ENCODE results near the gene HGS. TPM values are rescaled to one million over a fixed set of nuclear protein-coding genes. Genes with fewer than 3 reads are reported as not detected.

The HGS gene
- polyA plus RNA-seq, 3 donors, result 57.6 to 118 (median 91.6) TPM

DNA sequence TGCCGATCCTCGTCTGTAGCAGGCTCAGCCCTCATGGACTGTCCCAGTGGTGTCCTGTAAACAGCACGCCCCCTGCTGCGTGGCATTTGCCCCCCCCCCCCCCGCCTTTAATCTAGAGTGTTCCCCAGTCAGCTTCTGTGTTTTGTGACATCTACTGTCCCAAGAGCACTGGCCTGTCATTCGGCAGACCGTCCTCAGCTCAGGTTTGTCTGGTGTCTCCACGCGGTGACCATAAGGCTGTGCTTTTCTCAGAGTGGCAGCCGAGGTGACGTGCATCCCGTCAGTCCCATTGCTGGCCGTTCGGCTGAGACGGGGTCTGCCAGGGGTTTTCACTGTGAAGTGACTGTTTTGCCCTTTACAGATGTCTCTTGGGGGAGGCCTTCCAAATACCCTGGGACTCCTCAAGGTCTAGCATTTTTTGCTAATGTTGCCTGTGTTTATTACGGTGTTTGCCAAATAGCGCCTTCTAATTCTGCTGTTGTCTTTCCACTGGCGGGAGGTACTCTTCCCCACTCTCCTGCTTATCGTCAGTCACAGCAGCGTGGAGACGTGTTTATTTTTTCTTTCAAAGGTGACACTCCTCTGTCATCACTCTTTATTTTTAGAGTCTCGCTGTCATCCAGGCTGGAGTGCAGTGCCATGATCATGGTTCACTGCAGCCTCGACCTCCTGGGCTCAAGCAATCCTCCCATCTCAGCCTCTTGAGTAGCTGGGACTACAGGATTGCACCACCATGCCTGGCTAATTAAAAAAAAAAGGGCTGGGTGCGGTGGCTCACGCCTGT, 13.6 kb downstream of the HGS start:
- 81 to 89% (median 89%) methylated on average over 25 of the region's 25 CpGs for WGBS, 3 donors
- no peak overlapping the region for H3K27ac ChIP-seq (ENCODE audit: low read depth, low read length)

DNA sequence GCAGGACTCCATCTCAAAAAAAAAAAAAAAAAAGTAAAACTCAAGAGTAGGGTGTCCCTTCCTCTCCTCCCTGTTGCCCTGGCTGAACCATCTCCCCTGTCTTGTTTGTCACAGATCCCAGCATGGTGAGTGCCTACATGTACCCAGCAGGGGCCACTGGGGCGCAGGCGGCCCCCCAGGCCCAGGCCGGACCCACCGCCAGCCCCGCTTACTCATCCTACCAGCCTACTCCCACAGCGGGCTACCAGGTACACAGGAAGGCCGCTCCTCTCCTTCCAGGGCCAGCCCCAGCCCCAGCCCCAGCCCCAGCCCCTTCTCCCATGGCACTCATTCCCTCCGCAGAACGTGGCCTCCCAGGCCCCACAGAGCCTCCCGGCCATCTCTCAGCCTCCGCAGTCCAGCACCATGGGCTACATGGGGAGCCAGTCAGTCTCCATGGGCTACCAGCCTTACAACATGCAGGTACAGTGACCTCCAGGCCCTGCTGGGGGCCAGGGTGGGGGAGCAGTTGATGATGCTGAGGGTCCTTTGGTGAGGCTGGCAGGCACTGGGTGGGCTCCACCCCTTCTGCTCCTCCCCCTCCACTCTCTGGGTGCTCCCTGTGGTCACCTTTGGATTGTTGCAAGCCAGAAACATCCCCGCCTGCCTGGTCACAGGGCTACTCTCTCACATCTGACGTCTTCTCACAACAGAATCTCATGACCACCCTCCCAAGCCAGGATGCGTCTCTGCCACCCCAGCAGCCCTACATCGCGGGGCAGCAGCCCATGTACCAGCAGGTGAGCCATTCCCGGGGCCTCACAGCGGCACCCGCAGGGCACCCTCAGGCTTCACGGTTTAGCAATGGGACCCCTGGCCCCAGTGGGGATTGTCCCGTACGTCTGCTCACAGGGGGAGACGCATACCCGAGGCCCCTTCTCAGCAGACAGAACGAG, 16.8 kb downstream of the HGS start:
- 80 to 87% (median 86%) methylated on average over 22 to 25 of the region's 25 CpGs for WGBS, 3 donors
- H3K27ac ChIP-seq (ENCODE audit: low read depth, low read length), result no peak overlapping the region

DNA sequence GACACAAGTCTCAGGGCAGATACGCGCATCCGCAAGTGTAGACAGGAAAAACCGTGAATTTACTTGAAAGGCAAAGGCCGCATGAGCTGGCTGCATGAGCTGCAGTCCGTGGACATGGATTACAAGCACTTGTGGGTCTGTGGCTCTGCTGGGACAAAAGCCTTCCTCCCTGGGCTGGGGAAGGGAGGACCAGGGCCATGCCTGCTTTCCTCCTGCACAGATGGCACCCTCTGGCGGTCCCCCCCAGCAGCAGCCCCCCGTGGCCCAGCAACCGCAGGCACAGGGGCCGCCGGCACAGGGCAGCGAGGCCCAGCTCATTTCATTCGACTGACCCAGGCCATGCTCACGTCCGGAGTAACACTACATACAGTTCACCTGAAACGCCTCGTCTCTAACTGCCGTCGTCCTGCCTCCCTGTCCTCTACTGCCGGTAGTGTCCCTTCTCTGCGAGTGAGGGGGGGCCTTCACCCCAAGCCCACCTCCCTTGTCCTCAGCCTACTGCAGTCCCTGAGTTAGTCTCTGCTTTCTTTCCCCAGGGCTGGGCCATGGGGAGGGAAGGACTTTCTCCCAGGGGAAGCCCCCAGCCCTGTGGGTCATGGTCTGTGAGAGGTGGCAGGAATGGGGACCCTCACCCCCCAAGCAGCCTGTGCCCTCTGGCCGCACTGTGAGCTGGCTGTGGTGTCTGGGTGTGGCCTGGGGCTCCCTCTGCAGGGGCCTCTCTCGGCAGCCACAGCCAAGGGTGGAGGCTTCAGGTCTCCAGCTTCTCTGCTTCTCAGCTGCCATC, 17.7 kb downstream of the HGS start:
- H3K27ac ChIP-seq (ENCODE audit: low read depth, low read length), result no peak overlapping the region
- 63 to 73% (median 68%) methylated on average over 22 to 23 of the region's 23 CpGs for WGBS, 3 donors

DNA sequence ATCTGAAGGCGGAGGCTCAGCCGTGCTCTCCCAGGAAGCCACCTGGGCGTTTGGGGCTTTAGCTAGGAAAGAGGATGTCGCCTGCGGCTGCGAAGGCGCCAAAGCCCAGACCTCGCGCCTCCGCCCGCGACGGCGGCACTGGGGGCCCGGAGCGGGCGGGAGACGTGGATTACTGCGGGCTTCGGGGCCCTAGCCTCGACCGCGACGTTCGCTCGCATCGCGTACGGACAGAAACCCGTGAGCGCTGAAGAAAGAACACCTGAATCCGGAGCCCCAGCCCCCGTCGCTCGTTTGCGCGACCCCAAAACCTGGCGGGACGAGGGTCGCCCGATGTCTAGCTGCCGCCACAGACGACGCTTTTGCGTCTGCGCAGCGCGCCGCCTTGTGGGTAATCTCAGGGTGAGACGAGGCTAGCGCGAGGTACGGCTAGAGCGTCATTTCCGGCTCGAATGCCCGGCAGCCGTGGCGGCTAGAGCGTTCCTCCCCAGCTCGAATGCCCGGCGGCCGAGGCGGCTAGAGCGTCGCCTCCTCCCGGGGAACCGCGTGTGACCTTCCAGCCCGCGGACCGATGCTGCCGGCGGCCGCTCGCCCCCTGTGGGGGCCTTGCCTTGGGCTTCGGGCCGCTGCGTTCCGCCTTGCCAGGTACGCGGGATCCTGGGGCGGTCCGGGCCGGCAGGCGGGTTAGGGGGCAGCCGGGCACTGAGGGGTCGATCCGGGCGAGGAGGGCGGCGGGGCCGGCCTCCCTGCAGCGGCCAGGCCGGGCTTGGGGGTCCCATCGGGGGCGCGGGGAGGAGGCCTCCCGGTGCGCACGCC, 19.3 kb downstream of the HGS start, which contains the start of gene MRPL12:
Gene MRPL12, plus strand, starts transcription at position 434 of the 813 bp plus-strand sequence. Its CDS starts 135 bp downstream, at position 569.
- H3K27ac ChIP-seq (ENCODE audit: low read depth, low read length), result peak within 1 kb of the TSS; percentile 48
- WGBS, 3 donors, result 0% methylated on average over 91 to 102 of the region's 102 CpGs

DNA sequence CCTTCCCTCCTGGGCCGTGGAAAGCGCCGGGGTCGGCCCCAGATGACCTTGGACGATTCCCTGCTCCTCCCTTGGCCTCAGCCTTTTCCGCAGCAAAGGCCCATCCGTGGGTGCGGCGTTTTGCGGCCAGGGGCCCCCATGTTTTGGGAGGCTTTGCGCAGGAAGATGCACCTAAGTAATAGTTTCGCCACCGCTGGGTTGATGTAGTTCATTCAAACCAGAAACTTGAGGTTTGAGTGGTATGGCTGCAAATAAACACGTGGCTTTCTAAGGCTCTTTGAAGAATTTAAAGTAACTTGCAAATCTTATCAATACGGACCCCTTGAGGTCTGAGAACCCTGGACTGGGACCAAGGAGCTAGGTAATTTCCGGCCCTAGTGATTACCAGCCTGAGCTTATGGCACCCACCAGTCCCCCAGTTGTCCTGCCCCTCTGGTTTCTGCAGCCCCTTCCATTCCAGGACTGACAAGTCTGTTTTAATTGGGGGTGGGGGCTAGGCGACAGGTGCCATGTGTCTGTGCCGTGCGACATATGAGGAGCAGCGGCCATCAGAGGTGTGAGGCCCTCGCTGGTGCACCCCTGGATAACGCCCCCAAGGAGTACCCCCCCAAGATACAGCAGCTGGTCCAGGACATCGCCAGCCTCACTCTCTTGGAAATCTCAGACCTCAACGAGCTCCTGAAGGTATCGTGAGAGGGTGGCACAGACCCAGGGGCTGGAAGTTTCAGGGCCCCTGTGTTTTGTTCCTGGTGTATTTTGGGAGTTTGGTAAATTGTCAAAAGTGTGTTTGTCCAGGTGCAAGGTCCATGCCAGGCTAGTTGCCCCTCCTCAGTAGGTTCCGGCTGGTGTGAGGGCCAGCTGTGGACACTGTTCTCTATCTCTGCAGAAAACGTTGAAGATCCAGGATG, 20.2 kb downstream of the HGS start:
- 22 to 37% (median 32%) methylated on average over 25 to 27 of the region's 27 CpGs for WGBS, 3 donors

DNA sequence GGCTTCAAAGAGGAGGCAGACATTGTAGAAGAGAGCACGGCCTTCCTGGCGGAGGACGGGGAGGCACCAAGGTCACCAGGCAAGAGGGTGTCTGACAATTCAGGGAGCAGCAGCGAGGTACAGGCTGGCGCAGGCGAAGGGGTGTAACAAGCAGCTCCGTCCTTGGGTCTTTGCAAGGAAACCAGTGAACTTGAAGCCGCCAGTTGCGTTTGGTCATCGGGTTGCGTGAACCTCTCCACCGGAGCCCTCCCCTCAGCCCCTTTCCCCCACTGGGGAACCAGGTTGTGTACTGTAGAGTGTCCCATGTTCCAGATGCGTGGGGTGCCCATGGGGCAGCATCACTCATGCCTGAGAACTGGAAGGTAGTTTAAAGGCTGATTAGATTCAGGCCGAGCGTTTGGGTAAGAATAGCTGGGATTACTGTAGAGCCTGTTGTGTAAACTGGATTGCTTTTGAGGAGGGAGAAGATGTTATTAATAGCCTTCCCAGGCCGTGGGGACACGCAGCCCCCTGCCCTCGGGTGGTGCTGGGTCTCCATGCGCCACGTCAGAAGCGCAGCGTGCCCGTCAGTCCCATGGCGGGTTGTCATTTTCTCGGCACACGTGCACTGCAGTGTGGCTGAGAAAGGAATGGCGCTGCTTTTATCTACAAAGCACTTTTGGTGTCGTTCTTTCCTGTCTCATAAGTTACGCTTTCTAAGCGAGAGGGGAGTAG, 21.9 kb downstream of the HGS start:
- no peak overlapping the region for H3K27ac ChIP-seq (ENCODE audit: low read depth, low read length)
- 92 to 95% (median 94%) methylated on average over 30 of the region's 30 CpGs for WGBS, 3 donors

More for the DNA sequence above, 20.2 kb downstream of the HGS start:
- no peak overlapping the region for H3K27ac ChIP-seq (ENCODE audit: low read depth, low read length)

DNA sequence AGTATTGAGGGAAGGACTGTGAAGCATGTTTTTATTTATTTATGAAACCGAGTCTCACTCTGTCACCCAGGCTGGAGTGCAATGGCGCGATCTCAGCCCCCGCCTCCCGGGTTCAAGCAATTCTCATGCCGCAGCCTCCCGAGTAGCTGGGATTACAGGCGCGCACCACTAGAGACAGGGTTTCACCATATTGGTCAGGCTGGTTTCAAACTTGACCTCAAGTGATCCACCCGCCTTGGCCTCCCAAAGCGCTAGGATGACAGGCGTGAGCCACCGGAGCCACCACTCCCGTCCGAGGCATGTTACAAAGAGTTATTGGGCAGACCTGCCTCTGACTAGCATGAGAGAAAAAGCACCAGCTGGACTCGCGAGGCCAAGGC, 22.4 kb downstream of the HGS start:
- 91 to 95% (median 94%) methylated on average over 17 of the region's 17 CpGs for WGBS, 3 donors
- H3K27ac ChIP-seq (ENCODE audit: low read depth, low read length), result no peak overlapping the region

DNA sequence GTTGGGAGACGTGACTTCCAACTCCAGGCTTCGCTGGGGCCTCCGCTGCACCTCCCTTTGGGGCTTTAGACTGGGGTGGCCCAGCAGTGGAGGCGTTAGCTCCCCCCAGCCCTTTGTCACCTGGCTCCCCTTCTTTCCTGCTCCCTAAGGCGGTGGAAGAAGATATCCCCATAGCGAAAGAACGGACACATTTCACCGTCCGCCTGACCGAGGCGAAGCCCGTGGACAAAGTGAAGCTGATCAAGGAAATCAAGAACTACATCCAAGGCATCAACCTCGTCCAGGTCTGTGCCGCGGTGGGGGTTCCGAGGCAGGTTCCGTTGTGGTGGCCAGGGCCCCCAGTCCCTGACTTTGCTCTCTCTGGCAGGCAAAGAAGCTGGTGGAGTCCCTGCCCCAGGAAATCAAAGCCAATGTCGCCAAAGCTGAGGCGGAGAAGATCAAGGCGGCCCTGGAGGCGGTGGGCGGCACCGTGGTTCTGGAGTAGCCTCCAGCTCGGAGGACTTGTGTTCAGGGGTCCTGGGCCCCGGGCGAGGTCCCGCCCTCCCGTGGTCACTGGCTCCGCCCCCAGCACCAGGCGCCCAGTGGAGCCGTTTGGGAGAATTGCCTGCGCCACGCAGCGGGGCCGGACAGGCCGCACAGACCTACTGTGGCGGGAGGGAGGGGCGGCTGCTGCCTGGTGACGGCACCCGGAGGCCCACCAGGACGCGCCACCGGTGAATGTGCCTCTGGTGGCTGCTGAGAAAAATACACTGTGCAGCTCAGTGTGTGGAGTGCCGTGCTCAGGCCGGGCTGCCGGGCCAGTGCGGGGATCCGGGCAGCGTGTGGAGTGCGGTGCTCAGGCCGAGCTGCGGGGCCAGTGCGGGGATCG, 23.2 kb downstream of the HGS start:
- no peak overlapping the region for H3K27ac ChIP-seq (ENCODE audit: low read depth, low read length)
- WGBS, 3 donors, result 91 to 93% (median 92%) methylated on average over 54 of the region's 54 CpGs

DNA sequence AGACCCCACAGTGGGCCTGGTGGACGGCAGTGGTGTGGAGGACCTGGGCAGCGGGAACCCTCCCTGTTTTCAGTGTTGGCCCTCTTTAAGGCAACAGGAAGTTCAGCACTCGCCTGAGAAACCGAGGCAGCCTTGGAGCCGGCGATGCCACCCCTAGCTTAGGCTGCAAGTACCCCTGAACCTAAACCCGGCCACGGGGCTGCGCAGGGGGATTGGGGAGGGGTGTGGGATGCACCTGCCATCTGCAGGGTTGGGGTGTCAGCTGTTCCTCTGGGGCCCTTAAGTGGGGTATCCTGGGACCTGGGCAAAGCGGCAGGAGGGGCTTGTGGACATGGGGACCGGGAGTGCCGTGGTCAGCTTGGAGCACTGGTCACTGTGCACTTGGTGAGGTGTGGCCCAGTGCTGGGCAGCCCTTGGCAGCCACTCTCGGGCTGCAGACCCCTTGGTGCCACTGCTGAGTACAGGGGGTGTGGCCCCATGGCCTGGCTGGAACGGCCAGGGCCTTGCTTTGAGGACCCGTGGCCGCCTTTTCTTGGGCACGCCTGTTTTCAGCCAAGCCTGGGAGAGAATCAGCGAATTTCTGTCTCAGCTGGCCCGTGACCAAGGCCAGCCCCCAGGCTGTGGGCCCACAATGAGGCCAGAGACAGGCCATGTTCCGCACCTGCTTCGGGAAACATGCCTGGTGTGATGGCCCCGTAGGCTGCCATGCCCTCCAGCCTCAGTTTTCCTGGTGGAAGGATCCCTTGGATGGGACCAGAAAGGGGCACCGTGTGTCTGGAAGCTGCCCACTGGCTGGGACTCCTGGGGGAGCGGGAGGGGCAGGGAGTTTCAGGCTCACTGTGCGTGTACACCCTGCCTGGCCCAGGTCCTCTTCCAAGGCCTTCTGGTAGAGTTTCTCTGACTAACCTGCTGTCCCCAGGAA, 24.2 kb downstream of the HGS start:
- WGBS, 3 donors, result 80 to 87% (median 85%) methylated on average over 25 of the region's 25 CpGs
- no peak overlapping the region for H3K27ac ChIP-seq (ENCODE audit: low read depth, low read length)

DNA sequence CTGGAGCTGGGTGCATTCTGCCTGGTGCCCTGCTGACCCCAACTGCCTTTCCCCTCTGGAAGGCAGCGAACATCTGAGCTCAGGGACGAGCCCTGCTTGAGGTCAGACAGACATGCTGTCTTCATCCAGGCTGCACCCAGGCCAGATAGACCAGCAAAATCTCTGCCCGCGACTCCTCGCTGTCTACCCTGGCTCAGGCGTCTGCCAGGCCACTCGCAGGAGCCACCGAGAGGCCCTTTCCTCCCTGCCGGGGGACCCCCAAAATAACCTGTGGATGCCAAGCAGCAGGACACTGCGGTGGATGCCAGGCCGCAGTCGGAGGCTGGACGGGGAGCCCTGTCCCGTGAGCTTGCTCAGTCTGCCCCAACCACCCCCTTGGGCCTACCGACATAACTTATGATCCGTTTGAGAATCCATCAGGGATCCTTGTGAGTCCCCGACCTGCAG, 25.0 kb downstream of the HGS start:
- WGBS, 3 donors, result 79 to 90% (median 88%) methylated on average over 15 to 17 of the region's 17 CpGs
- no peak overlapping the region for H3K27ac ChIP-seq (ENCODE audit: low read depth, low read length)

DNA sequence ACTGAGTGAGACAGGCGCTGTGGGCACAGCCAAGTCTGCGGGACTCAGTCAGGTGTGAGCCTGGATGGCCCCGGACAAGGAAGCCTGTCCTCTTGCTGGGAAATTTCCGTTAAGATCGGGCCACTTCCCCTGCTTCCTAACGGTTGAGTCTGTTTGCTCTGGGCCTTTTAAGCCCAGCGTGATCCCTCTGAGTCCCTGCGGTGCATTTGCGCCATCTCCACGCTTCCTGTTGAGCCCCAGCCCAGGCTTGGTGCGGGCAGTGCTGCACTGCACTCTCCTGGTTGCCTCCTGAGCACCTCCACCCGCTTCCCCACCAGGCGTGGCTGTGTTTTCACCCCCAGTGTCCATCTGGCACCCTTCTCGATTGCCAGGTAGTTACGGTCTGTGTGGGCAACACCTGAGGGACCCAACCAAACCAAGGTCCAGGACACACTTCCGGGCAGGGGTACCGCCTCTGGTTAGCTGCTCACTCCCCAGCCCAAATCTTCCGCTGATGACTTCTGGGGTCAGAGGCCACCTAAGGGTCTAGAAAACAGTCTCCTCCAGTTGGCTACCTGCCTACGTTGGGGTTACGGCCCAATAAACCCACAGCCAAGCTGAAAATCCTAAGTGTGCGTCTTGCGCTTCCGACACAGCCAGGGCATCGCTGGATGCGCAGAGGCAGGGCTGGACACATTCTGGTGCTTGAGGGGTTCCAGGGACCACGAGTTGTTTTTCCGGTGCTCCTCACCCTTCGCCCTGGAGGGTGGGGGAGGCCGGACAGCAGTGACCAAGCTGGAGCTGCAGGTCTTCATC, 26.9 kb downstream of the HGS start:
- 10 to 31% (median 10%) methylated on average over 29 of the region's 29 CpGs for WGBS, 3 donors
- no peak overlapping the region for H3K27ac ChIP-seq (ENCODE audit: low read depth, low read length)

DNA sequence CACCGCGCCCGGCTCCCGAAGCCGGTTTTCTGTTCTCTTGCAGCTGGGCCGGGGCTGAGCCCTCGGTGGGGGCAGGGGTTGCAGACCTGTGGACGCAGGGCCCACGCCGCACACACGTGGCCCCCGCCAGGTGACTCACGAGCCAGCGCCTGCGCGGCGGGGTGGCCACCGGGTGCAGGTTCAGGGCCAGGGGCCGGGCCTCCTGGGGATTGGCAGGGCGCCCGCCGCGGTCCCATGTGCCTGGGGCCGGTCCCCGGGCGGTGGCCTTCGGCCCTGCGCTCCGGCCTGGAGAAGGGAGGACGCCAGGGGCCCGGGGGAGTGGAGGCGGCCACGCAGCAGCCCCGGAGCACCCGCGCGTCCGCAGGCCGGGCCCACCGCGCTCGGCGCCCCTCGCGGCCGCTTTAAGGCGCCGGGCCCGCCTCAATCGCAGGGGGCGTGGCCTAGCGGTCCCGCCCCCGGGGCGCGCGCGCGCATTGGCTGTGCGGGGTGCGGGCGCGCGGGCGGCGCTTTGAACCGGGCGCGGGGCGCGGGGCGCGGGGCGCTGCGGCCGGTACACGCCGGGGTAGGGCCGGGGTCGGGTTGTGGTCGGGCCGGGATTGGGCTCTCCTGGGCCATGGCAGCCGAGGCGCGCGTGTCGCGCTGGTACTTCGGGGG, 28.1 kb downstream of the HGS start, which contains the start of gene SLC25A10:
Gene SLC25A10, plus strand, starts transcription at position 471 of the 654 bp plus-strand sequence. Its CDS starts 143 bp downstream, at position 614.
- WGBS, 3 donors, result 0 to 1% (median 0%) methylated on average over 75 to 87 of the region's 89 CpGs
- H3K27ac ChIP-seq (ENCODE audit: low read depth, low read length), result no peak within 1 kb of the TSS

DNA sequence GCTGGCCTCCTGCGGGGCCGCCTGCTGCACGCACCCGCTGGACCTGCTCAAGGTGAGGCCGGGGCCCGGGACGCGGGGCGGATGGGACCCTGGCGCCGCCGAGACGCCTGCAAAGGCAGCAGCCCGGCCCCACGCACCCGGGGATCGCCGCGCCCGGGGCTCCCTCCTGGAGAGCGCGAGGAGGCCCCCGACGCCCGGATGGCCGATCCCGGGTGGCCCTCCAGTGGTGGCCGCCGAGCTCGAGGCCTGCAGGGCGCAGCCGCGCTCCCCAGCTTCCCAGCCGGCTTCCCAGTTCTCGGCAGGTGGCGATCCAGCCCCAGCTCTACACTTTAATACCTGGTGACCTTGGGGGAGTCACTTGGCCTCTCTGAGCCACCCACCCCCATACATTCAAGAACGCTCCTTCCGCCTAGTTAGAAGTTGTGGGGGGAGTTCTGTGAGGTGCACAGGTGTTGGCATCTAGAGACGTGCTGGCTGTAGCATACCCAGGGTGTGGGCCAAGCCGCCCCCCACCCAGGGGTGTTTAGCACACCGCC, 28.7 kb downstream of the HGS start:
- H3K27ac ChIP-seq (ENCODE audit: low read depth, low read length), result no peak overlapping the region
- WGBS, 3 donors, result 1 to 4% (median 3%) methylated on average over 37 to 41 of the region's 41 CpGs
